Measurements from ENCODE around the gene NMNAT1. TPM values are rescaled to one million over a fixed set of nuclear protein-coding genes. Genes with fewer than 3 reads are reported as not detected.
"Not testable (repeated sequence)": the region's sequence is repeated elsewhere in the genome, so short reads cannot be mapped to it uniquely, and the experiment has no call there.

The NMNAT1 gene
- total RNA-seq, 1 donor from 2014 or later, result 12.4 TPM

GRCh38 chr1:9917901-9918300 lies 25.4 kb upstream of the NMNAT1 start:
- no peak for DNase-seq (ENCODE audit: low read depth)

- no peak for DNase-seq (ENCODE audit: low read depth)
Measured at GRCh38 chr1:9920606-9921005, 22.7 kb upstream of the NMNAT1 start.

- DNase-seq (ENCODE audit: low read depth), result no peak
Measured at GRCh38 chr1:9922342-9922741, 20.9 kb upstream of the NMNAT1 start.

- DNase-seq (ENCODE audit: low read depth), result no peak
Measured at GRCh38 chr1:9927259-9927658, 16.0 kb upstream of the NMNAT1 start.

GRCh38 chr1:9929431-9930385 lies 13.6 kb upstream of the NMNAT1 start:
- no peak for DNase-seq (ENCODE audit: low read depth)

GRCh38 chr1:9942399-9942938 lies 806 bp upstream of the NMNAT1 start:
- DNase-seq (ENCODE audit: low read depth), result peak; percentile 63

GRCh38 chr1:9946315-9946714 lies 3.0 kb downstream of the NMNAT1 start:
- DNase-seq (ENCODE audit: low read depth), result no peak

GRCh38 chr1:9957726-9958125 lies 14.5 kb downstream of the NMNAT1 start:
- no peak for DNase-seq (ENCODE audit: low read depth)

GRCh38 chr1:9960011-9960410 lies 16.7 kb downstream of the NMNAT1 start:
- DNase-seq (ENCODE audit: low read depth), result no peak

GRCh38 chr1:9960706-9961562 lies 17.7 kb downstream of the NMNAT1 start:
- peak; percentile 87 for DNase-seq (ENCODE audit: low read depth)

GRCh38 chr1:9984253-9984652 lies 41.0 kb downstream of the NMNAT1 start:
- DNase-seq (ENCODE audit: low read depth), result no peak

GRCh38 chr1:9985001-9985400 lies 41.7 kb downstream of the NMNAT1 start:
- no peak for DNase-seq (ENCODE audit: low read depth)

GRCh38 chr1:9989773-9990172 lies 46.5 kb downstream of the NMNAT1 start:
- DNase-seq (ENCODE audit: low read depth), result no peak

- no peak for DNase-seq (ENCODE audit: low read depth)
Measured at GRCh38 chr1:9990944-9991343, 47.7 kb downstream of the NMNAT1 start.

- DNase-seq (ENCODE audit: low read depth), result no peak
Measured at GRCh38 chr1:9992910-9993309, 49.6 kb downstream of the NMNAT1 start.

GRCh38 chr1:9993561-9994075 lies 50.3 kb downstream of the NMNAT1 start:
- no peak for DNase-seq (ENCODE audit: low read depth)

- no peak for DNase-seq (ENCODE audit: low read depth)
Measured at GRCh38 chr1:9996624-9997582, 53.6 kb downstream of the NMNAT1 start, which contains the start of gene RBP7. Gene RBP7 (plus strand): TSS chr1:9997228. CDS start chr1:9997259, 31 bp downstream.

- DNase-seq (ENCODE audit: low read depth), result no peak
Measured at GRCh38 chr1:10001016-10001665, 57.9 kb downstream of the NMNAT1 start.

GRCh38 chr1:10005248-10005647 lies 62.0 kb downstream of the NMNAT1 start:
- DNase-seq (ENCODE audit: low read depth), result not testable (repeated sequence)

GRCh38 chr1:10007169-10007568 lies 63.9 kb downstream of the NMNAT1 start:
- no peak for DNase-seq (ENCODE audit: low read depth)

All from myocyte (in vitro differentiated cells).